ENCODE measurements around the gene TBC1D32.
"Not testable (repeated sequence)": the region's sequence is repeated elsewhere in the genome, so short reads cannot be mapped to it uniquely, and the experiment has no call there.

TBC1D32 gene

GRCh38 chr6:121333196-121333595, 1.1 kb downstream of the TBC1D32 start:
- DNase-seq (ENCODE audit: low read depth) = no peak

- DNase-seq (ENCODE audit: low read depth) = no peak
Measured at GRCh38 chr6:121330516-121330915, 3.8 kb downstream of the TBC1D32 start.

- DNase-seq (ENCODE audit: low read depth) = no peak
Measured at GRCh38 chr6:121321282-121321681, 13.0 kb downstream of the TBC1D32 start.

- no peak for DNase-seq (ENCODE audit: low read depth)
Measured at GRCh38 chr6:121319603-121320002, 14.7 kb downstream of the TBC1D32 start.

- no peak for DNase-seq (ENCODE audit: low read depth)
Measured at GRCh38 chr6:121319112-121319553, 15.1 kb downstream of the TBC1D32 start.

- no peak for DNase-seq (ENCODE audit: low read depth)
Measured at GRCh38 chr6:121314381-121315112, 19.7 kb downstream of the TBC1D32 start.

GRCh38 chr6:121311814-121312213, 22.5 kb downstream of the TBC1D32 start:
- DNase-seq (ENCODE audit: low read depth) = not testable (repeated sequence)

GRCh38 chr6:121310495-121310894, 23.8 kb downstream of the TBC1D32 start:
- no peak for DNase-seq (ENCODE audit: low read depth)

- no peak for DNase-seq (ENCODE audit: low read depth)
Measured at GRCh38 chr6:121309768-121310469, 24.4 kb downstream of the TBC1D32 start.

- no peak for DNase-seq (ENCODE audit: low read depth)
Measured at GRCh38 chr6:121305957-121306607, 28.2 kb downstream of the TBC1D32 start.

GRCh38 chr6:121302882-121303281, 31.4 kb downstream of the TBC1D32 start:
- no peak for DNase-seq (ENCODE audit: low read depth)

GRCh38 chr6:121301156-121301555, 33.1 kb downstream of the TBC1D32 start:
- not testable (repeated sequence) for DNase-seq (ENCODE audit: low read depth)

GRCh38 chr6:121297694-121298093, 36.6 kb downstream of the TBC1D32 start:
- no peak for DNase-seq (ENCODE audit: low read depth)

GRCh38 chr6:121285041-121285440, 49.2 kb downstream of the TBC1D32 start:
- no peak for DNase-seq (ENCODE audit: low read depth)

GRCh38 chr6:121274666-121275295, 59.5 kb downstream of the TBC1D32 start:
- DNase-seq (ENCODE audit: low read depth) = no peak

GRCh38 chr6:121263742-121264141, 70.5 kb downstream of the TBC1D32 start:
- DNase-seq (ENCODE audit: low read depth) = no peak

GRCh38 chr6:121260651-121261102, 73.6 kb downstream of the TBC1D32 start:
- DNase-seq (ENCODE audit: low read depth) = no peak

GRCh38 chr6:121247386-121247785, 86.9 kb downstream of the TBC1D32 start:
- DNase-seq (ENCODE audit: low read depth) = no peak

GRCh38 chr6:121242386-121242785, 91.9 kb downstream of the TBC1D32 start:
- no peak for DNase-seq (ENCODE audit: low read depth)

GRCh38 chr6:121237859-121238258, 96.4 kb downstream of the TBC1D32 start:
- no peak for DNase-seq (ENCODE audit: low read depth)

GRCh38 chr6:121236984-121237383, 97.3 kb downstream of the TBC1D32 start:
- no peak for DNase-seq (ENCODE audit: low read depth)

- DNase-seq (ENCODE audit: low read depth) = no peak
Measured at GRCh38 chr6:121235386-121235785, 98.9 kb downstream of the TBC1D32 start.

Data from activated T-cell treated with anti-CD3 and anti-CD28 coated beads for 24 hours (primary cell).